Skeletal muscle satellite cell (primary cell): ENCODE results near the gene HSPBAP1.

Source experiments
- H3K27me3 ChIP-seq: 2 replicates; pipeline ENCODE4 v1.7.0; 2013; ENCODE audit warnings: low read length; ENCODE audit not compliant: control insufficient read depth, insufficient read depth
- H3K36me3 ChIP-seq: 2 replicates; pipeline ENCODE4 v1.7.0; 2013; ENCODE audit warnings: mild to moderate bottlenecking, control low read depth, low read length; ENCODE audit not compliant: insufficient read depth
- H3K4me1 ChIP-seq: 2 replicates; pipeline ENCODE4 v1.7.0; 2013; ENCODE audit warnings: low read length; ENCODE audit not compliant: control insufficient read depth, insufficient read depth
- H3K4me2 ChIP-seq: 2 replicates; pipeline ENCODE4 v1.7.0; 2013; ENCODE audit warnings: mild to moderate bottlenecking, low read length
- H3K4me3 ChIP-seq: 2 replicates; pipeline ENCODE4 v1.7.0; 2013; ENCODE audit warnings: low read length
- H3K9ac ChIP-seq: 2 replicates; pipeline ENCODE4 v1.7.0; 2013; ENCODE audit warnings: mild to moderate bottlenecking, low read depth, low read length, moderate library complexity
- H3K9me3 ChIP-seq: replicated peaks from 2 replicates; pipeline ENCODE4 v1.7.0; 2013; ENCODE audit warnings: mild to moderate bottlenecking, control low read depth, low read length

HSPBAP1 gene

DNA sequence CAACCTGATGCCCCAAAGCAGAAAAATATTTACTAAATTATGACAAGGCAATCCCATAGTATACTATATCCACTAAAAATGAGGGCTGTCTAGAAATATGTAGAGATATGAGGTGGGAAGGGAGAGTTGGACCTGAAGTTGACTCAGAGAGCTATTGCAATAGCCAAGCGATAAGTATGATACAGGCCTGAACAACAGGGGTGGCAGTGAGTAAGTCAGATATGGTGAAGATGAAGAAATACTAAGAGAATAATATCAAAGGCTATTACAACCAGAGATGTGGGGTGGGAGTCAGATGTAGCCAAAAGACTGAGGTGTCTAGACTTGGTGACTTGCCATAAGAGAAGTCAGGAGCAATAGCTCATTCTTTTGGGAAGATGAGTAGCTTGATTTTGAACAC lies 9.2 kb downstream of the HSPBAP1 start:
- Histone ChIP-seq H3K27me3 (no peaks in the 10 kb centered on the region), H3K36me3 (no peaks in the 10 kb centered on the region), H3K4me2 (no peak overlapping the region), H3K4me1 (peaks cover 10% of the 10 kb centered on the region), H3K9me3 (no peaks in the 10 kb centered on the region), H3K9ac (no peak overlapping the region), H3K4me3 (no peak overlapping the region)

GRCh38 chr3:122782804-122783203 lies 10.8 kb downstream of the HSPBAP1 start:
- Histone ChIP-seq H3K9ac (no peak overlapping the region), H3K36me3 (no peaks in the 10 kb centered on the region), H3K4me2 (no peak overlapping the region)

DNA sequence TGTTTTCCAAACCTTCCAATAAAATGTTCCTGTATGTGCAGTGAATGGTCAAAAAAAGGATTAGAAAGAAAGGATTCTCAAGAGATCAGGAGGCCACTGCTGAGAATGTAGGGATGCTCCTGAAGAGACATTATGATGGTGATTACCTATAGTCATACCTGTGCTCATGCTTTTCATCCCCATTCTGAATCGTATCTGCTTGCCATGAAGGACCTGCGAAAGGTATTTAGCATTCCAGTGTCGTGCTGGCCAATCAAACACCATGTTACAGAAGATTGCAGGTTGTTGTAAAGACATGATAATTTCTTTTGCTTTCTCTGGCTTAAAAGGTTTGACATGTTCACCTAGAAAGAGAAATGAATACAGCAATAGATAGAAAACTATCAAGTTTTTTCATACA lies 16.1 kb downstream of the HSPBAP1 start:
- no peak overlapping the region for H3K4me2 ChIP-seq
- no peak overlapping the region for H3K4me3 ChIP-seq
- no peak overlapping the region for H3K9ac ChIP-seq
- no peaks in the 10 kb centered on the region for H3K36me3 ChIP-seq
- H3K4me1 ChIP-seq = peaks cover 14% of the 10 kb centered on the region
- H3K9me3 ChIP-seq = no peaks in the 10 kb centered on the region
- no peaks in the 10 kb centered on the region for H3K27me3 ChIP-seq

More at GRCh38 chr3:122782804-122783203, 10.8 kb downstream of the HSPBAP1 start:
- Histone ChIP-seq H3K27me3 (no peaks in the 10 kb centered on the region), H3K9me3 (no peaks in the 10 kb centered on the region), H3K4me1 (peaks cover 10% of the 10 kb centered on the region), H3K4me3 (no peak overlapping the region)

GRCh38 chr3:122776675-122777468 lies 16.8 kb downstream of the HSPBAP1 start:
- Histone ChIP-seq H3K27me3 (no peaks in the 10 kb centered on the region), H3K4me2 (no peak overlapping the region), H3K9ac (no peak overlapping the region), H3K9me3 (no peaks in the 10 kb centered on the region), H3K36me3 (no peaks in the 10 kb centered on the region), H3K4me1 (peaks cover 14% of the 10 kb centered on the region), H3K4me3 (no peak overlapping the region)

DNA sequence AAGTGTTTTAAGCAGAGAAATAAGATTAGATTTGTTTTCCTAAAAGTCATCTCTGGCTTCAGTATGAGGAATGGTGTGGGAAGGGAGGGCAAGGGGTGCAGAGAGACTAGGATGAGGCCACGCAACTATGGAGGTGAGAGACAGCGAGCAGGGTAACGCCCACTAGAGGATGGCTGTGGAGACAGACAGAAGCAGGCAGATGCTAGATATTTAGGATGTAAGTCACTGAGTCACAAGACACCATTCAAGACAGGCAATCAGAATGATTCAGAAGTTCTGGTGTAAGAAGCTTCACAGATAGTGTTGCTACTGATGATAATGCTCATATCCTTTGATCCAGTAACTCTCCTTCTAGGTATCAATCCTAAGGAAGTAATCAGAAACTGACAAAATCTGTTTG lies 19.1 kb downstream of the HSPBAP1 start:
- Histone ChIP-seq H3K4me2 (no peak overlapping the region), H3K4me3 (no peak overlapping the region), H3K4me1 (peaks cover 14% of the 10 kb centered on the region), H3K27me3 (no peaks in the 10 kb centered on the region), H3K9ac (no peak overlapping the region), H3K9me3 (no peaks in the 10 kb centered on the region), H3K36me3 (no peaks in the 10 kb centered on the region)

- no peak overlapping the region for H3K4me2 ChIP-seq
- H3K36me3 ChIP-seq = no peaks in the 10 kb centered on the region
- H3K4me1 ChIP-seq = peaks cover 14% of the 10 kb centered on the region
- no peak overlapping the region for H3K4me3 ChIP-seq
- H3K9ac ChIP-seq = no peak overlapping the region
- no peaks in the 10 kb centered on the region for H3K27me3 ChIP-seq
- no peaks in the 10 kb centered on the region for H3K9me3 ChIP-seq
These were observed 19.6 kb downstream of the HSPBAP1 start for GRCh38 chr3:122773944-122774509.

DNA sequence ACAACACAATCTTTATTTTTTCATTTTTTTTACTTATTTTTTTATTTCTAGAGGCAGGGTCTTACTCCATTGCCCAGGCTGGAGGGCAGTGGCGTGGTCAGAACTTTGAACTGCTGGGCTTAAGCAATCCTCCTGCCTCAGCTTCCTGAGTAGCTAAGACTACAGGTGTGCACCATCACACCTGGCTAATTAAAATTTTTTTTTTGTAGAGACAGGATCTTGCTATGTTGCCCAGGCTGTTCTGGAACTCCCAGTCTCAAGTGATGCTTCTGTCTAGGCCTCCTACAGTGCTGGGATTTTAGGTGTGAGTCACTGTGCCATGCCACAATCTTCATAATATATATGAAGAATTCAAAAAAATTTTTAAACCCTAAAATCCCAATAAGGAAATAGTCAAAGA lies 20.8 kb downstream of the HSPBAP1 start:
- no peak overlapping the region for H3K9ac ChIP-seq
- H3K4me2 ChIP-seq = no peak overlapping the region
- no peaks in the 10 kb centered on the region for H3K9me3 ChIP-seq
- peaks cover 14% of the 10 kb centered on the region for H3K4me1 ChIP-seq
- H3K36me3 ChIP-seq = no peaks in the 10 kb centered on the region
- no peak overlapping the region for H3K4me3 ChIP-seq
- H3K27me3 ChIP-seq = no peaks in the 10 kb centered on the region

GRCh38 chr3:122770521-122771202 lies 23.0 kb downstream of the HSPBAP1 start:
- H3K4me3 ChIP-seq = no peak overlapping the region
- H3K9ac ChIP-seq = no peak overlapping the region
- H3K9me3 ChIP-seq = no peaks in the 10 kb centered on the region
- H3K36me3 ChIP-seq = no peaks in the 10 kb centered on the region
- no peaks in the 10 kb centered on the region for H3K27me3 ChIP-seq
- peaks cover 14% of the 10 kb centered on the region for H3K4me1 ChIP-seq
- H3K4me2 ChIP-seq = no peak overlapping the region

DNA sequence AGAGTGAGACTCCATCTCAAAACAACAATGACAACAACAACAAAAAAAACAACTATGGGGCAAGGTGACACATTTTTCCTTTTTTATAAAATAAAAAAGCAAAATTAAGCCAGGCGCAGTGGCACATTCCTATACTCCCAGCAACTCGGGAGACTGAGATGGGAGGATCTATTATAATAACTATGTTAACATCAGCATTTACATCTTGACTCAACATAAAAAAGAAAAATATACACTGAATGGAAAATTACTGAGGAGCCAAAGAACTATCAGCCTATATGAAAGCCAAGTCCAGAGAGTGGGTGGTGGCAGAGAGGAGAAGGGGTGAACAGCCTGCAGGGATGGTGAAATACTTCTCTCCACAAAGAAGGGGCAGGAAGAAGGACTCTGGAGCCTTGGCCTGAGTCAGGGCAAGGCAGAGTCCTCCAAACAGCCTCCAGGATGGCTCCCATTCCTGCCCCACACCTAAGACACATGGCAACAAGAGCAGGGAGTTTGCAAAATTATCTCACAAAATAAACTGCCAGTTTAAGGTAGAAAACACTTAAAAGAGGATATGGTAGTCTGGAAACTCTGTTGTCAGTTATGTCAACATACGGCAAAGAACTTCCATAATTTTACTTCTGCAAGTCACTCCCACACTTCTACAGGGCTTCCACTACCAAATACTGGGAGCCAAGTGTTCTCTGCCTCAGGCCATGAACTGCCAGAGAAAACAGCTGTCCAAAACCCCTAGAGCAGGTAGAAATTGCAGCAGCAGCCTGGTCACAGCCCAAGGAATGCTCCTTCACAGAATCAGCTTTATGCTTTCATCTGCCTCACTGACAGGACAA lies 25.9 kb downstream of the HSPBAP1 start:
- no peak overlapping the region for H3K9ac ChIP-seq
- H3K36me3 ChIP-seq = no peaks in the 10 kb centered on the region
- H3K9me3 ChIP-seq = no peaks in the 10 kb centered on the region
- no peaks in the 10 kb centered on the region for H3K4me1 ChIP-seq
- no peaks in the 10 kb centered on the region for H3K27me3 ChIP-seq
- no peak overlapping the region for H3K4me2 ChIP-seq
- no peak overlapping the region for H3K4me3 ChIP-seq

DNA sequence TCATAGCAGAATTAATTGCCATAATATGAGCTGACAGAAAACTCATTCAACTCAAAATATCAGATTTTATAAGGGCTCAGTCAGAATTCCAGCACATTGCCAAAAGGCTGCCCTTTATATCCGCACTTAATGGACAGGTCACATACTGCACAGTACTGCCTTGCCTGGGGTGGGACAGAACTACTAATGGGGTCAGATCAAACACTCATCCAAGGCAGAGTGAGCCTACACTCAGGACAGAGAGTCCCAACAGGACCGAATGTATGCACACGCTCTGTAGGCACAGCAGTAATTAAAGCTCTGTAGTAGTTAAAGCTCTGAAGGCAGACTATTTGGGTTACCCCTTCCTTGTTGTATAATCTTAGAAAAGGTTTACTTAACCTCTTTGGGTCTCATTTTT lies 27.2 kb downstream of the HSPBAP1 start:
- Histone ChIP-seq H3K4me1 (no peaks in the 10 kb centered on the region), H3K36me3 (no peaks in the 10 kb centered on the region), H3K4me2 (no peak overlapping the region), H3K9me3 (no peaks in the 10 kb centered on the region), H3K9ac (no peak overlapping the region), H3K4me3 (no peak overlapping the region), H3K27me3 (no peaks in the 10 kb centered on the region)
